Measurements from ENCODE around the gene TTC8. TPM values are rescaled to one million over a fixed set of nuclear protein-coding genes. Genes with fewer than 3 reads are reported as not detected.

Gene TTC8
- total and polyA plus RNA-seq, 9 donors = 40.3 to 98.1 (median 66.4) TPM

- intact Hi-C loops (cut with DNase I) = no loop called here
- Histone ChIP-seq H3K36me3 (no peaks in the 10 kb centered on the region), H3K9me3 (no peaks in the 10 kb centered on the region), H3K27me3 (no peaks in the 10 kb centered on the region), H3K4me3 (no peak overlapping the region), H3K4me1 (ENCODE audit: insufficient read depth) (no peaks in the 10 kb centered on the region), H3K27ac (no peak overlapping the region)
- DNase-seq = no peak
- WGBS, 3 donors = 85 to 90% (median 87%) methylated on average over 4 of the region's 4 CpGs
- TF ChIP-seq POLR2A (IDR thresholded peaks at IDR 0.05) (no peak), EP300 (IDR thresholded peaks at IDR 0.05) (no peak), CTCF (IDR thresholded peaks at IDR 0.05) (no peak)
These were observed 87.4 kb downstream of the TTC8 start for GRCh38 chr14:88911809-88912208.

GRCh38 chr14:88914956-88915355, 90.5 kb downstream of the TTC8 start:
- Histone ChIP-seq H3K4me1 (ENCODE audit: insufficient read depth) (no peaks in the 10 kb centered on the region), H3K27ac (no peak overlapping the region), H3K36me3 (no peaks in the 10 kb centered on the region), H3K4me3 (no peak overlapping the region), H3K27me3 (no peaks in the 10 kb centered on the region), H3K9me3 (no peaks in the 10 kb centered on the region)
- intact Hi-C loops (cut with DNase I) = no loop called here
- 77 to 84% (median 84%) methylated on average over 4 of the region's 4 CpGs for WGBS, 3 donors
- DNase-seq = no peak
- TF ChIP-seq EP300 (IDR thresholded peaks at IDR 0.05) (no peak), CTCF (IDR thresholded peaks at IDR 0.05) (no peak), POLR2A (IDR thresholded peaks at IDR 0.05) (no peak)

DNA sequence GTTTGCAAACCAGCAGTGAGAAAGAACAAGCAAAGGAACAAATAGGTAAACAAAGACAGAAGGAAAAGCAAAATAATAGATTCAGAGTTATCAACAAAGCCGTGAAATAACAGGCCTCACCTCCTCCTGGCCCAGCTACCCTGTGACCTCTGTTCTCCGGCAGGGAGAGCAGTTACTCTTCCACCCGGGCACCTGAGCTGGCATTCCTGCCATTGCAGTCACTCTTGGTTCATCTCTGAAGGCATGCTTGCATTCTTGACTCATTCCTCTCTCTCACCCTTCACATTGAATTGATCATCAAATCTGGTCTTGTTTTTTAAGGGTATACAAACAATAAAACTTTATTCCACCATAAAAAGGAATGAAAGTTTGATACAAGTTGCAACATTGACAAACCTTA, 95.1 kb downstream of the TTC8 start:
- no peak for DNase-seq
- TF ChIP-seq EP300 (IDR thresholded peaks at IDR 0.05) = no peak
- no peak for TF ChIP-seq POLR2A (IDR thresholded peaks at IDR 0.05)
- no peak for TF ChIP-seq CTCF (IDR thresholded peaks at IDR 0.05)
- no peak overlapping the region for H3K27ac ChIP-seq
- intact Hi-C loops (cut with DNase I) = no loop called here
- no peaks in the 10 kb centered on the region for H3K9me3 ChIP-seq
- H3K4me1 ChIP-seq (ENCODE audit: insufficient read depth) = no peaks in the 10 kb centered on the region
- no peaks in the 10 kb centered on the region for H3K27me3 ChIP-seq
- 70 to 74% (median 71%) methylated on average over 3 of the region's 3 CpGs for WGBS, 3 donors
- no peaks in the 10 kb centered on the region for H3K36me3 ChIP-seq
- no peak overlapping the region for H3K4me3 ChIP-seq

Small RNA genes lying within 50 kb of the gene (small RNA-seq; reads per million reads assigned to genes)
- gene RF00019 = not detected
- gene RNU4-92P = not detected

Other genes starting within 250 kb of the TTC8 start
- gene EML5, start 31.7 kb upstream of the TTC8 start, total RNA-seq = 10 to 100 TPM in 6 of 7 donors, 1 to 10 TPM in 1; 8.5 to 86.5 (median 37.0) TPM
- 10 to 100 TPM in 1 of 2 donors, 1 to 10 TPM in 1; 5.7 to 15.8 TPM for gene EML5, start 31.7 kb upstream of the TTC8 start, polyA plus RNA-seq